HepG2 (cell line): ENCODE data around the gene TUBB2B. TPM values are rescaled to one million over a fixed set of nuclear protein-coding genes. Genes with fewer than 3 reads are reported as not detected.

Experiments used
- E2F5 ChIP-seq: sonication (generic); formaldehyde crosslinking; conservative IDR thresholded peaks from 2 replicates; pipeline ENCODE4 v1.4.0; 2020; ENCODE audit warnings: missing genetic modification reagents
- FOXK2 ChIP-seq: fragments of 450-650 bp; IDR thresholded peaks from 2 replicates; pipeline ENCODE4 v1.6.1; 2016
- HINFP ChIP-seq: sonication (generic); formaldehyde crosslinking; IDR thresholded peaks from 2 replicates; pipeline ENCODE4 v1.4.0; 2020; ENCODE audit warnings: low read depth, mild to moderate bottlenecking, missing genetic modification reagents
- KDM5B ChIP-seq: sonication (generic); formaldehyde crosslinking; IDR thresholded peaks from 2 replicates; pipeline ENCODE4 v1.4.0; 2020; ENCODE audit warnings: missing genetic modification reagents, mild to moderate bottlenecking, borderline replicate concordance
- LCORL ChIP-seq, 2 experiments: fragments of 450-650 bp in 1 of 2; sonication (generic) in 1 of 2; formaldehyde crosslinking in 1 of 2; IDR thresholded peaks; 2 replicates each; pipeline versions ENCODE4 v1.5.0 to v1.6.1; 2017 to 2020; ENCODE audit warnings: antibody characterized with exemption in 1 of 2, missing genetic modification reagents in 1 of 2
- MIER2 ChIP-seq: IDR thresholded peaks from 2 replicates; pipeline ENCODE4 v1.6.1; 2016; ENCODE audit warnings: missing biosample characterization, missing genetic modification reagents
- PHF20 ChIP-seq: sonication (generic); formaldehyde crosslinking; IDR thresholded peaks from 2 replicates; pipeline ENCODE4 v1.5.0; 2020; ENCODE audit warnings: mild to moderate bottlenecking, missing genetic modification reagents
- SNAI1 ChIP-seq: sonication (generic); formaldehyde crosslinking; IDR thresholded peaks from 2 replicates; pipeline ENCODE4 v1.5.0; 2020; ENCODE audit warnings: mild to moderate bottlenecking, missing genetic modification reagents, borderline replicate concordance
- SRY ChIP-seq: sonication (generic); formaldehyde crosslinking; IDR thresholded peaks from 2 replicates; pipeline ENCODE4 v1.8.0; 2022; ENCODE audit warnings: mild to moderate bottlenecking, missing genetic modification reagents
- ZBTB38 ChIP-seq: sonication (generic); formaldehyde crosslinking; IDR thresholded peaks from 2 replicates; pipeline ENCODE4 v1.5.1; 2020; ENCODE audit warnings: mild to moderate bottlenecking, missing genetic modification reagents
- ZBTB43 ChIP-seq: sonication (generic); formaldehyde crosslinking; conservative IDR thresholded peaks from 2 replicates; pipeline ENCODE4 v1.4.0; 2020; ENCODE audit warnings: missing genetic modification reagents
- ZFP91 ChIP-seq: sonication (generic); formaldehyde crosslinking; IDR thresholded peaks from 2 replicates; pipeline ENCODE4 v1.9.0; 2022; ENCODE audit warnings: missing genetic modification reagents, mild to moderate bottlenecking, borderline replicate concordance
- ZMYM3 ChIP-seq: sonication (generic); formaldehyde crosslinking; IDR thresholded peaks from 2 replicates; pipeline ENCODE4 v1.5.1; 2020; ENCODE audit warnings: mild to moderate bottlenecking, missing genetic modification reagents
- ZNF317 ChIP-seq: sonication (generic); formaldehyde crosslinking; IDR thresholded peaks from 2 replicates; pipeline ENCODE4 v1.5.0; 2020; ENCODE audit warnings: mild to moderate bottlenecking, missing genetic modification reagents
- ZNF337 ChIP-seq: sonication (generic); formaldehyde crosslinking; IDR thresholded peaks from 2 replicates; pipeline ENCODE4 v1.5.1; 2020; ENCODE audit warnings: missing genetic modification reagents, low read depth, mild to moderate bottlenecking, borderline replicate concordance
- ZNF468 ChIP-seq: sonication (generic); formaldehyde crosslinking; IDR thresholded peaks from 2 replicates; pipeline ENCODE4 v1.8.0; 2022; ENCODE audit warnings: mild to moderate bottlenecking, moderate library complexity, missing genetic modification reagents
- ZNF556 ChIP-seq: sonication (generic); formaldehyde crosslinking; IDR thresholded peaks from 2 replicates; pipeline ENCODE4 v1.4.0; 2020; ENCODE audit warnings: mild to moderate bottlenecking, missing genetic modification reagents, borderline replicate concordance
- ZNF569 ChIP-seq: sonication (generic); formaldehyde crosslinking; IDR thresholded peaks from 2 replicates; pipeline ENCODE4 v1.5.0; 2020; ENCODE audit warnings: mild to moderate bottlenecking, missing genetic modification reagents, moderate library complexity, borderline replicate concordance
- ZNF570 ChIP-seq: sonication (generic); formaldehyde crosslinking; IDR thresholded peaks from 2 replicates; pipeline ENCODE4 v1.4.0; 2020; ENCODE audit warnings: mild to moderate bottlenecking, missing genetic modification reagents, borderline replicate concordance
- ZZZ3 ChIP-seq: sonication (generic); formaldehyde crosslinking; IDR thresholded peaks from 2 replicates; pipeline ENCODE4 v1.4.0; 2020; ENCODE audit warnings: missing genetic modification reagents, mild to moderate bottlenecking, borderline replicate concordance
- polyA plus RNA-seq, 8 experiments: library from polyadenylated mRNA; depleted of rRNA in 3 of 8; stranded (reverse) in 7 of 8; unstranded in 1 of 8; fragments of >200 nt; fragmentation: Illumina TruSeq in 4 of 8; extraction: Trizol in 4 of 8; gene quantifications; 2 replicates each; pipeline versions ENCODE4 v1.2.1 to v1.2.3, GENCODE V29; 2011 to 2016; ENCODE audit warnings: low read depth in 4 of 8, missing spikeins in 1 of 8, mixed read lengths in 1 of 8; ENCODE audit not compliant: insufficient read depth in 1 of 8
- total RNA-seq, 5 experiments: library from RNA; depleted of rRNA; stranded (reverse); fragments of >200 nt; fragmentation: Illumina TruSeq; extraction: Trizol; gene quantifications; 2 replicates each; pipeline ENCODE4 v1.2.3, GENCODE V29; 2016; ENCODE audit warnings: low read depth in 1 of 5
- TF ChIP-seq, protein P1 (sequence below): sonication (generic); formaldehyde crosslinking; IDR thresholded peaks from 2 replicates; pipeline ENCODE4 v1.5.0; 2020; ENCODE audit warnings: mild to moderate bottlenecking, missing genetic modification reagents

TUBB2B gene
- total and polyA plus RNA-seq, 2 of the 13 experiments (the other 11 are each of a cell fraction or from before 2014, with no cell fraction given), result 10.3 to 23.6 TPM

GRCh38 chr6:3231247-3232016, 4.0 kb upstream of the TUBB2B start (continued):
- TF ChIP-seq E2F5 (0 out of 2 replicates have a peak, but pooled peaks have one; percentile 37), ZNF468 (CRISPR knock-in tag) (no peak), SRY (CRISPR knock-in tag) (peak; percentile 35; the same call in 1 of the 2 replicates), ZMYM3 (0 out of 2 replicates have a peak, but pooled peaks have one; percentile 15), ZBTB43 (no peak), MIER2 (no peak), ZNF570 (CRISPR knock-in tag) (no peak), KDM5B (CRISPR knock-in tag) (peak; percentile 63; the same call in 1 of the 2 replicates), ZNF569 (no peak), ZNF556 (CRISPR knock-in tag) (peak; percentile 89; the same call in 1 of the 2 replicates), ZFP91 (peak; percentile 81; the same call in 1 of the 2 replicates), LCORL (IDR thresholded peaks at IDR 0.05) (no peak), LCORL (CRISPR knock-in tag; IDR thresholded peaks at IDR 0.05) (peak; percentile 91), ZNF337 (CRISPR knock-in tag) (no peak), ZNF317 (CRISPR knock-in tag) (peak; percentile 4), PHF20 (peak; percentile 25; the same call in 1 of the 2 replicates), ZBTB38 (CRISPR knock-in tag) (no peak; the same call in 1 of the 2 replicates), HINFP (CRISPR knock-in tag) (no peak), SNAI1 (CRISPR knock-in tag) (no peak), ZZZ3 (CRISPR knock-in tag) (no peak), FOXK2 (no peak)
- TF ChIP-seq, protein P1, sequence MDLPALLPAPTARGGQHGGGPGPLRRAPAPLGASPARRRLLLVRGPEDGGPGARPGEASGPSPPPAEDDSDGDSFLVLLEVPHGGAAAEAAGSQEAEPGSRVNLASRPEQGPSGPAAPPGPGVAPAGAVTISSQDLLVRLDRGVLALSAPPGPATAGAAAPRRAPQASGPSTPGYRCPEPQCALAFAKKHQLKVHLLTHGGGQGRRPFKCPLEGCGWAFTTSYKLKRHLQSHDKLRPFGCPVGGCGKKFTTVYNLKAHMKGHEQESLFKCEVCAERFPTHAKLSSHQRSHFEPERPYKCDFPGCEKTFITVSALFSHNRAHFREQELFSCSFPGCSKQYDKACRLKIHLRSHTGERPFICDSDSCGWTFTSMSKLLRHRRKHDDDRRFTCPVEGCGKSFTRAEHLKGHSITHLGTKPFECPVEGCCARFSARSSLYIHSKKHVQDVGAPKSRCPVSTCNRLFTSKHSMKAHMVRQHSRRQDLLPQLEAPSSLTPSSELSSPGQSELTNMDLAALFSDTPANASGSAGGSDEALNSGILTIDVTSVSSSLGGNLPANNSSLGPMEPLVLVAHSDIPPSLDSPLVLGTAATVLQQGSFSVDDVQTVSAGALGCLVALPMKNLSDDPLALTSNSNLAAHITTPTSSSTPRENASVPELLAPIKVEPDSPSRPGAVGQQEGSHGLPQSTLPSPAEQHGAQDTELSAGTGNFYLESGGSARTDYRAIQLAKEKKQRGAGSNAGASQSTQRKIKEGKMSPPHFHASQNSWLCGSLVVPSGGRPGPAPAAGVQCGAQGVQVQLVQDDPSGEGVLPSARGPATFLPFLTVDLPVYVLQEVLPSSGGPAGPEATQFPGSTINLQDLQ (CRISPR knock-in tag), result no peak
